Stimulated activated CD8-positive, alpha-beta memory T cell treated with anti-CD3 and anti-CD28 coated beads, Interleukin-15, amount 100 ng/mL, for 4 hours (primary cell): ENCODE results near the gene ACVR1B.
"Not testable (repeated sequence)": the region's sequence is repeated elsewhere in the genome, so short reads cannot be mapped to it uniquely, and the experiment has no call there.

ENCODE experiments used
- DNase-seq, 2 donors: peaks; one replicate each; pipeline ENCODE4 v3.0.0-alpha.2; 2020; ENCODE audit warnings: low read depth in 2 of 2

The ACVR1B gene

DNA sequence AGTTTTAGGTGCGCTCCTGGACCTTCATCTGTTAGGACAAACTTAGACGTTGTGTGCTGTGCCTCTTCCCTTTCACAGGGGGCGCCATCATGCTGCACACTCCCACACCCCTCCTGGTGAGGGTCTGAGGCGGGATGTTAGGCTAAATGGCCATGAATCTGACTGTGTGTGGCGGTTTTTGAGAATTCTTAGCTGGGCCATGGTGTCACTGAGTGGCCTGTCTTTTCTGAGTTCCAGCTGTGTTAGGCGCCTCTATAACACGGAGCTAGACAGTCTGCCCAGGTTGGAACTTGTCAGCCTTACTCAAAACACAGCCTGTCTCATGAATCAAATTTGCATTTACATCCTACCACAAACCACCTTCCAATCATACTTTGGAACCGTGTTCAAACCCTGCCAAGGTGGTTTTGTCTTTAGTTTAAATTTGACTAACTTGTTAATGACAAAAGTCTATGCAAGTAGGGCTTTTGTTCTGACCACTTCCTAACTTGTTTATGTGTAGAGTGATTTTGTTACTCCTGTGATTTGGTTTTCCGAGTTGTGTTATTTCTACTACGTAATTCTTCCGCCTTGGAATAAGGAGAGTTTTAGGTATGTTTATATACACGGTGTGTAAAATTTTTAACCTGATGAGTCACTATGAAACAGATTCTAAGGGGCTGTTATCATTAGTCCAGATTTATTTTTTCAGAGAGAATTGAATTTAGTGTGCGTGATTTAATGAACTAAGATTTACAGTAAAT is 19.6 kb downstream of the ACVR1B start:
- no peak for DNase-seq

DNA sequence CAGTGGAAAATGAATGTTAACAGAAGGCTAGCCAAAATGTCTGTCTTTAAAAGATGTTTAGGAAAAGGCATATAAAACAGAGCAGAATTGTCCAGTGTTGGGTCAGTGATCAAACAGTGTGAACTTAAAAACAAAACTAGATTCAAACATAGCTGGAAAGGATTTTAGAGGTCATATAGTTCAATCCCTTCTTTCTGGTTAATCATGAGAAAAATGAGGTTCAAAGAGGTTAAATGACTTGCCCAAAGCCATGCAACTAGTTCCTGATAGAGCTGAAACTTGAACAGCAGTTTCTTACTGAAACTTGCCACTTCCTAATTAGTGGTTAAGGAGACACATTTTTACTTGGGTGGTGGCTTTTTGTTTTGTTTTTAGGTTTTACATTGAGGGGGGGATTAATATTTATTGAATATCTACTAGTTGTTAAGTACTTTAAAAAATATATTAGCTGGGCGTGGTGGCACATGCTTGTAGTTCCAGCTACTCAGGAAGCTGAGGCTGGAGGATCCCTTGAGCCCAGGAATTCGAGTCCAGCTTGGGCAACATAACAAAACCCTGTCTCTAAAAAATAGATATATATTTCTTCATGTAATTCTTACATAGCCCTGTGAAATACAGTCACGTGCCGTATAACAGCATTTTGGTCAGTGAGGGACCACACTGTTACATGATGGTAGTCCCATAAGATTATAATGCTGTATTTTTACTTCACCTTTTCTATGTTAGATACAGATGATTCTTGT is 20.4 kb downstream of the ACVR1B start:
- no peak for DNase-seq

DNA sequence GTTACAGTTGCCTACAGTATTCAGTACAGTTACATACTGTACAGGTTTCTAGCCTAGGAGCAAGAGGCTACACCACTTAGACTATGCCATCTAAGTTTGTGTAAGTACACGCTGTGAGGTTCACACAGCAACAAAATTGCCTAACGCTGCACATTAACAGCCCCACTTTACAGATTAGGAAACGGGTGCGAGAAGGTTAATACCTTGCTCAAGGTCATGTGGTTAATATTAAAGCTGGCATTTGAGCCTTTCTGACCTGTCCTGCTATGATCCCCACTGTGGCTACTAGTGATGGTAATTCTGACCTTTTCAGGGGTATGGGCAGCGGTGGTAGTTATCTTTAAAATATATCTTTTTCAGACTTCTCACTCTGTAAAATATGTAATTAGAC is 20.9 kb downstream of the ACVR1B start:
- no peak for DNase-seq

DNA sequence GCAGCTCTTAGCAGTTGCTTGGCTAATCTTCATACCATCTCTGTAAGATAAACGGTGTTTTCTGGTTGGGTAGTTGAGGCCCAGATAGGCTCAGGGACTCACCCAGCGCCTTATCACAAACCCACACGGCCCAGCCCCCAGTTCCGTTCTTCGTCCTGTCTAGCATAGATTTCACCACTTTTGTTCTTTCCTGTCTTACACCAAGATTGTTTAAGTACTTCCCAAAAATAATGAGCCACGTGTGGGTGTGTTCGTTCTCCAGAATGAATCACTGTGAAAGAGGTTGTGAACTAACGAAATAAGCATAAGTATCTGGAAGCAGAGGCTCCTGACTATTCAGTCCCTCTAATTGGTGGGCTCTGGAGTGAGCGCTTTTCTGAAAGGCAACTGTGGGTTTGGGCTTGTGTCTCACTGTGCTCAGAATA is 21.4 kb downstream of the ACVR1B start:
- peak; percentile 35 to 38 for DNase-seq

DNA sequence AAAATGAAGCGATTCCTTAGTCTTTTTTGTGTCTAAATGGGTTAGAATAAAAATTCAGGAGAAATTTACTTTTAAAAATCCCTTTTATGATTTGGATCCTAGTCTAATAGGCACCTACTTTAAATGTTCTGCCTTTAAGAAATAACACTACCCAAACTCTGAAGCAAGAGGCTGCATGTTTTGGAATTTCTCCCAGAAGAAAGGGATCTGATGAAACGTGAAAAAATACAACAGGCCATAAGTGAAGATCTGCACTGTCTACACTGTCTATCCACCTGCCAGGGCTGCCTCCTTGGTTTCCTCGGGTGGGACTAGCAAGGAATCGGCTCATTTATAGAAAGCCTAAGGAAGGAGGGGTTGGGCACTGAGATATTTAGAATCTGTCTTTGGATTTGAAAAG is 22.1 kb downstream of the ACVR1B start:
- DNase-seq = no peak

DNA sequence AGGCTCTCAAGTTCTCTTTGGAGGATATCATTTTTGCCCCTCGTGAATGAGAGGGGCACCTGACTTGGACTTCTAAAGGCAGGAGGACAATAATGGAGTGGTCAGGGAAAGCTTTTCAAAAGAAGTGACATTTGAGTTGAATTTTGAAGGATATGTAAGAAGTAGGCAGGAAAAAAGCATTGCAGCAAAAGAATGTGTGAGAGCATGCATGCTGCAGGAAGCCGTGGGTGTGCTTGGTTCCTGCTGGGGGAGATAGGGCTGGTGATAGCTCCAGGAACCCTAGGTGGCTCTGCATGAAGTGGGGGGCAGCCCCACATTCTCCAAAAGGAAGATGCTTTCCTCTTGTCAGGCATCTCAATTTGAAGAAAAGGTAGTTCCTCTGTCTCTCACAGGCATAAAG is 23.1 kb downstream of the ACVR1B start:
- no peak for DNase-seq

DNA sequence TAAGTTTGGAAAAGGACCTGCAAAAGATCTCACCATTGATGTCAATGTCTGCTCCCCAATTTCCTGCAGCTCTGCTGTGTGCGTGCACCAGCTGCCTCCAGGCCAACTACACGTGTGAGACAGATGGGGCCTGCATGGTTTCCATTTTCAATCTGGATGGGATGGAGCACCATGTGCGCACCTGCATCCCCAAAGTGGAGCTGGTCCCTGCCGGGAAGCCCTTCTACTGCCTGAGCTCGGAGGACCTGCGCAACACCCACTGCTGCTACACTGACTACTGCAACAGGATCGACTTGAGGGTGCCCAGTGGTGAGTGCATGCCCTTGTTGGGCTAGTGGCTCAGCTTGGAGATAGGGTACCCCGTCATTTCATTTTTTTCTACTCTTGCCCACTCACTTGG is 23.7 kb downstream of the ACVR1B start:
- DNase-seq = no peak

DNA sequence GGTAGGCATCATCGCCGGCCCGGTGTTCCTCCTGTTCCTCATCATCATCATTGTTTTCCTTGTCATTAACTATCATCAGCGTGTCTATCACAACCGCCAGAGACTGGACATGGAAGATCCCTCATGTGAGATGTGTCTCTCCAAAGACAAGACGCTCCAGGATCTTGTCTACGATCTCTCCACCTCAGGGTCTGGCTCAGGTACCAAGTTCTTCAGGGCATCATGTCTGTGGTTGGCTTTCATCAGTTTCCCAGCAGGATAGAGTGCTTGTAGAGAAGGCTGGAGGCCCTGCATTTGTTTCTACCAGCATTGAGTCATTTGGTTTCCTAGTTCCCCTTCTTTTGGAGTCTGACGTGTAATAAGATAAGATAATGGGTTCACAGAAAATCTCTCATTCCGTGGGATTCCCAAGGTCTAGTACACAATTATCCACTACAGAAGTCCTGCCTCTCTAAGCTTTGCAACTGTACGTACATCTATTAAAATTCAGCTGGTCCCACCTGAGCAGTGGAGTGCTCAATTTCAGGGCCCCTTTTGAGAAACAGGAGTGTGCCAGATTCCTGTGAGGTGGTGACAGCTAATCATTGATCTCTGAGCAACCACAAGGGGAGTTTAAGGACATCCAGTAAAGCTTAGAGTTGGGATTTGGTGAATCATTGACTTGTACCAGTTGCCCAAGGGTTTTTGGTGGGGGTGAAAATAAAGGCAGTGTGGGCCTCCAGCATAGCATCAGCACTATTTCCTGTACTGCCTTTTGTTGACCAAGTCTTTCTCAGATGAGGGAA is 25.1 kb downstream of the ACVR1B start:
- DNase-seq = no peak

DNA sequence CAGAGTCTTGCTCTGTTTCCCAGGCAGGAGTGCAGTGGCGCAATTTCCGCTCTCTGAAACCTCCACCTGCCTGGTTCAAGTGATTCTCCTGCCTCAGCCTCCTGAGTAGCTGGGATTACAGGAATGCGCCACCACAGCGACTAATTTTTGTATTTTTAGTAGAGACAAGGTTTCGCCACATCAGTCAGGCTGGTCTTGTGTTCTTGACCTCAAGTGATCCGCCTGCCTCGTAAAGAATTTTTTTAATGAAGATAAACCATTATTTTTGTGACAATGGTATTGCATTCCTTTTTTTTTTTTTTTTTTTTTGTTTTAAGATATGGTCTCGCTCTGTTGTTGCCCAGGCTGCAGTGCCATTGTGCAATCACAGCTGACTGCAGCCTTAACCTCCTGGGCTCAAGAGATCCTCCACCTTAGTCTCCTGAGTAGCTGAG is 25.8 kb downstream of the ACVR1B start:
- DNase-seq = no peak

DNA sequence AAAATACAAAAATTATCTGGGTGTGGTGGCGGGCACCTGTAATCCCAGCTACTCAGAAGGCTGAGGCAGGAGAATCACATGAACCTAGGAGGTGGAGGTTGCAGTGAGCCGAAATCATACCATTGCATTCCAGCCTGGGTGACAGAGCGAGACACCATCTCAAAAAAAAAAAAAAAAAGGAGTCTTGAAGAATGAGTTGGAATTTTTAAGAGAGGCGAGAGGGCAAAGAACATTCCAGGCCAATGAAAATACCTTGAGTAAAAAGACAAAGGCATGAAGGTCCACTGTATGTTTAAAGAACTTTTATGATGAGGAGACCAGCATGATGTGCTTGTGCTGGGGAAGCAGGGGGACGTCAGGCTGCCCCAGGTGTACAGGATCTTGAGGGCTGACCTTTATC is 27.8 kb downstream of the ACVR1B start:
- not testable (repeated sequence) for DNase-seq

DNA sequence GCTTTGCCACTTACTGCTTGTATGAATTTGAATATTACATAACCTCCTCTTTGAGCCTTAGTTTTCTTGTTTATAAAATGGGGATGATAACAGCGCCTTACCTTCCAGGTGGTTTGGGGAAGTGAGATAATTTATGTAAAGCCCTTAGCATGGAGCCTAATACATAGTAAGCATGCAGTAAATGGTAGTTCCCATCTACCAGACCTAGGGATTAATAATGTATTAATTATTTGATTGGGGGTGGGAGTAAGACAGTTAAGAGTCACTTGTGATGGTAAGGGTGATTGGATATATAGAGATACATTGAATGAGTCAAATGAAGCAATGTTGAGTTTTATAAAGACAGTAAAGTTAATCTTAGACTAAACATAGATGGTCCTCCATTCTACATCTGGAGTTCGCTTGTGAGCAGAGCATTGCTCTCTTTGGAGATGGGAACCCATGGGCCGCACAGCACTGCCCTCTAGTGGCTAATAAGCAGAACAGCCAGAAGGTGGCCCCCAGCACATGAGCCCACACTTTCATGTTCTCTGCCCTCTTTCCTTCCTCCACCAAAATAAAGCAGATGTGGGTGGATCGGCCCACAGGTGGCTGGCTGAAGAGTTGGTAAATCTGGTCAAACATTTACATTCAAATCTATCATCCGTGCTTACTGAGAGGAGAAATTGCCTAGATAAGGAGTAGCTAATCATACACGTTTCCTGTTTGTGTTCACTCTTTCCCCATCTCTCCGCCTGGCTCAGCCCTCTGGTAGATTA is 28.7 kb downstream of the ACVR1B start:
- peak; percentile 21 to 51 for DNase-seq

DNA sequence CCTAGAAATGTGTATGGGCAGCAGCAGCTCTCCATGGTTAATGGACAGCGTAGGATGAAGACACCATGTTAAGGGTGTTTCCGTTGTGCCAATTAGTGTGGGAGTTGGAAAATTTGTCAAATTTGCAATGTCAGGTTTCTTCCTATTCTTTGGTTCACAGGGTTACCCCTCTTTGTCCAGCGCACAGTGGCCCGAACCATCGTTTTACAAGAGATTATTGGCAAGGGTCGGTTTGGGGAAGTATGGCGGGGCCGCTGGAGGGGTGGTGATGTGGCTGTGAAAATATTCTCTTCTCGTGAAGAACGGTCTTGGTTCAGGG is 29.3 kb downstream of the ACVR1B start:
- DNase-seq = no peak

DNA sequence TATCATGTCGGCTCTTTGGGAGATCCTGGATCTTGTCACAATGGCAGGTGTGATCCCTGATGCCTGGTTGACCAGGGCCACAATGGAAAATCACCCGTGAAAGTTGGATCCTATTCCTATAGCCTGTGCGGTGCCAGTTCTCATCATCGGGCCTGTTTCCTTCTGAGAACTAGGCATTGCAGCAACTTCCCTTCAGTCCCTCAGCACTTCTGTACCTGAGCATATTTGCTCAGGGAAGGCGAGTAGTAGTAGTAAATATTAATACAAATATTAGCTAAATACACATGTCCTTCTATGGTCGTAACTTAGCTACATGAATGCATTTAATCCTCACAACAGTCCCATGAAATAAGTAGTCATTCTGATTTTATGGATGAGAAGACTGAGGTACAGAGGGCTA is 33.2 kb downstream of the ACVR1B start:
- no peak for DNase-seq

DNA sequence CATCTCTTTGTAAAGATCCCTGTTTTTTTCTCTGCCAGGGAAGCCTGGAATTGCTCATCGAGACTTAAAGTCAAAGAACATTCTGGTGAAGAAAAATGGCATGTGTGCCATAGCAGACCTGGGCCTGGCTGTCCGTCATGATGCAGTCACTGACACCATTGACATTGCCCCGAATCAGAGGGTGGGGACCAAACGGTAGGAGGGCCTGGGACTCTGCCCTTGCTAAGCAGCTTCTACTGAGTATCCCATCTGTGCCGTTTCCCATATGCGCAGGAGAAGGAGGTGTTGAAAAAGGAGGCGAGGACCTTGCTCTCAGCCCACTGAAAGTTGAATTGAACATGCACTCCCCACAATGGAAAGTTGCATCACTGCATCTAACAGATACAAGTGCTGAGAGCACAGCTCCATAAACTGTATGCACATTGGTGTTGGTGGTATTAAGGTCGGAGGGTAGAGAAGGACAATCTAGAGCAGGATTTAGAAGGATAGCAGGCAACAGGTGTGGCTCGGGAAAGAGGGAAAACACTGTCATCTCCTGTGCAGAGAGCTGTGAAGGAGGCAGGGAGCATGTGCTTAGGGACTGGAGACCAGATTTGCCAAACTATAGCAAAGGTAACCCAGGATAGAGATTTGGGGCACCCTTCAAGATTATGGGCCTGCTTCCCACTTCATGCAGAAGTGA is 33.8 kb downstream of the ACVR1B start:
- DNase-seq = no peak

DNA sequence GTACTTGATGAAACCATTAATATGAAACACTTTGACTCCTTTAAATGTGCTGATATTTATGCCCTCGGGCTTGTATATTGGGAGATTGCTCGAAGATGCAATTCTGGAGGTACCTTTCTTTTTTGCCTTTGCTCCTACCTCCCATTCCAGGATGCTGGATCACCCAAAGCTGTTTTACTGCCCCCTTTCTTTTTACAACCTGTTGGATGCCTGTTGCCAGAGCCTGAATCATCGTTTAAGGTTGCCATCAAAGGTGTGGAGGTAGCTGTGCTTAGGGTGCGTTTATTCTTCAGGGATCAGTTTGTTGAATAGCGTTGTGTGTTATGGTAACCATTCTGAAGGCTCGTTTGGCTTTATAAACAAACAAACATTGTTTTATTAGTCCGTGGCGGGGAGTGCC is 35.3 kb downstream of the ACVR1B start:
- DNase-seq = no peak

DNA sequence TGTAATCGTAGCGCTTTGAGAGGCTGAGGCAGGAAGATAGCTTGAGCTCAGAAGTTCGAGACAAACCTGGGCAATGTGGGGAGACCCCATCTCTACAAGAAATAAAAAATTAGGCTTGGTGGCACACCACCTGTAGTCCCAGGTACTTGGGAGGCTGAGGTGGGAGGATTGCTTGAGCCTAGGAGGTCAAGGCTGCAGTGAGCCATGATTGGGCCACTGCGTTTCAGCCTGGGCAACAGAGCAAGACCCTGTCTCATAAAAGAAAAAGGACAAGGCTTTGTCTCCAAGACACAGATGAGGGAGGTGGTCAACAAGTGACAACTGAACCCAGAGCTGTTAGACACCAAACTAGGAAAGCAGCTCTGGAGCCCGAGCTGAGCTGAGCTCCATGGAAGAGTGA is 40.7 kb downstream of the ACVR1B start:
- no peak for DNase-seq

DNA sequence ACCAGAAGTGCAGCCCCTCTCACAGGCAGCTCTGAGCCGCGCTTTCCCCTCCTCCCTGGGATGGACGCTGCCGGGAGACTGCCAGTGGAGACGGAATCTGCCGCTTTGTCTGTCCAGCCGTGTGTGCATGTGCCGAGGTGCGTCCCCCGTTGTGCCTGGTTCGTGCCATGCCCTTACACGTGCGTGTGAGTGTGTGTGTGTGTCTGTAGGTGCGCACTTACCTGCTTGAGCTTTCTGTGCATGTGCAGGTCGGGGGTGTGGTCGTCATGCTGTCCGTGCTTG is 43.0 kb downstream of the ACVR1B start:
- DNase-seq = no peak

DNA sequence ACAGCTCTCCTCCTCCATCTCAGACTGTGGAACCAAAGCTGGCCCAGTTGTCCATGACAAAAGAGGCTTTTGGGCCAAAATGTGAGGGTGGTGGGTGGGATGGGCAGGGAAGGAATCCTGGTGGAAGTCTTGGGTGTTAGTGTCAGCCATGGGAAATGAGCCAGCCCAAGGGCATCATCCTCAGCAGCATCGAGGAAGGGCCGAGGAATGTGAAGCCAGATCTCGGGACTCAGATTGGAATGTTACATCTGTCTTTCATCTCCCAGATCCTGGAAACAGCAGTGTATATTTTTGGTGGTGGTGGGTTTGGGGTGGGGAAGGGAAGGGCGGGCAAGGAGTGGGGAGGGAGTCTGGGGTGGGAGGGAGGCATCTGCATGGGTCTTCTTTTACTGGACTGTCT is 43.5 kb downstream of the ACVR1B start:
- DNase-seq = no peak

DNA sequence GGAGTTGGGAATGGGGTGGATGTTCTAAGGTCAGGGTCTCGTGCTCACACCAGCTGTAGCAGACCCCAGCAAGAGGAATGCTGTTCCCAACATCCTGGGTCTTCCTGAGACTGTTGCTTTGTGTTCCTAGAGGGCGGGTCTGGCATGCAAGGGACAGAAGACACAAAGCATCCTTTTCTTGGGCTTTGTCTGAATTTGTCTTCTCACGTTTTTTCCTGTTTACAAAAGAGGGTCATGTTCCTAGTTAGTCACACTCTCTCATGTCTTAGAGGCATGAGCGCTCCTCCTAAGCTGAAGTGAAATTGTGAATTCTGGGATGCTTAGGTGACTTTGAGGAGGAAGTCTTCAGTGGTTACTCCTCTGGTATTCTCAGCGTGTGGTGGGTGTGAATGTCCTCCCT is 45.6 kb downstream of the ACVR1B start:
- DNase-seq = no peak

DNA sequence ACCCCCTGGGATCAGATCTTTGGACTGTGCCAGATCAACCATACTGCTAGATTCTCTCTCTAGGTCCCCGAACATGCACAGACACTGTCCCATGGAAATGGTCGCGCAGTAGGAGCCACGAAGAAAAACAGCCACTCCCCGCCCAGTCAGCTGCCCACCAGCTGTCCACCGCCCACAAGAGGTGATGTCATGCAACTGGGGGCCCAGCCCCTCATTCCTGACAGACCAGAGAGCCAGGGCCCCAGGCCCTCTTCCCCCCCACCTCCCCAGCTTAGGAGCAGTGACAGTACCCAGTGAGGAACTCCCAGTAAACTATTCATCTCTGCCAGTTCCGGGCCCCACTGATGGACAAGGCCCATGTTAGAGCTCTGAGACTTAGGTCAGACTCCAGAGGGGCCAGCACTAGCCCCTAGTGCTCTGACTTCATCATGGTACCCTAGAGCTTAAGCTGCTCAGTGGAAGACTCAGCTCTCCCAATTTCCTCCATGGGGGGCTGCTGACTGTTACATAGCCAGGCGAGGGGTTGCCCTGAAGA is 51.6 kb downstream of the ACVR1B start:
- DNase-seq = no peak

DNA sequence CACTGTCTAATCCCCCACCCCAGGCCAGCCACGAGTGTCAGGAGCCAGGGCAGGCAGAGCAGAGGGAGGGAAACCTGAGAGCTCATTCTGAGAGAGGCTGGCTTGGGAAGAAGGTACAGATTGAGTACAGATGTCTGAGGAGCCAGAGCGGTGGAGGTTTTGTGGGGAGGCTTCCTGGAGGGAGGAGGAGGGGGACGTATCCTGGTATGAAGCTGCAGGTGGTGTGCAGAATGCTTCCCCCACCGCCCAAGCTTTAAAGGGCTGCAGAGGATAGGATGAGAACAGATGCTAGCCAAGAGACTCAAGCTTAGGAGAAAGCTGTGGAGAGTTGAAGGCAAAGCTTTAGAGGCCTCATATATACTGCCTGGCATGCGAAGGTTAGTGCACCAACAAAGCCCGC is 52.1 kb downstream of the ACVR1B start:
- DNase-seq = no peak
